ENCODE data around the gene HNRNPLL. TPM values are rescaled to one million over a fixed set of nuclear protein-coding genes. Genes with fewer than 3 reads are reported as not detected.
"Not testable (repeated sequence)": the region's sequence is repeated elsewhere in the genome, so short reads cannot be mapped to it uniquely, and the experiment has no call there.

The HNRNPLL gene
- total RNA-seq, 1 experiment from 2014 or later = 46.6 TPM

- no peak for DNase-seq (ENCODE audit: low read depth in 1 of 2, low spot score in 2 of 2)
- no peaks in the 10 kb centered on the region for H3K4me1 ChIP-seq (replicated peaks)
Observed at GRCh38 chr2:38610851-38611801, 8.4 kb upstream of the HNRNPLL start.

GRCh38 chr2:38609246-38609645, 6.5 kb upstream of the HNRNPLL start:
- not testable (repeated sequence) for H3K4me3 ChIP-seq; H3K4me1 ChIP-seq (replicated peaks); DNase-seq (ENCODE audit: low read depth in 1 of 2, low spot score in 2 of 2); H3K36me3 ChIP-seq; H3K27ac ChIP-seq; H3K27me3 ChIP-seq (replicated peaks); H3K9me3 ChIP-seq (replicated peaks)

More at GRCh38 chr2:38610851-38611801, 8.4 kb upstream of the HNRNPLL start:
- Histone ChIP-seq H3K9me3 (replicated peaks) (no peaks in the 10 kb centered on the region), H3K4me3 (no peak overlapping the region), H3K36me3 (no peaks in the 10 kb centered on the region), H3K27me3 (replicated peaks) (no peaks in the 10 kb centered on the region), H3K27ac (no peak overlapping the region)

- H3K4me3 ChIP-seq = no peak overlapping the region
- H3K27me3 ChIP-seq (replicated peaks) = no peaks in the 10 kb centered on the region
- H3K36me3 ChIP-seq = no peaks in the 10 kb centered on the region
- no peaks in the 10 kb centered on the region for H3K9me3 ChIP-seq (replicated peaks)
- peaks cover under 1% of the 10 kb centered on the region for H3K4me1 ChIP-seq (replicated peaks)
- DNase-seq (ENCODE audit: low read depth in 1 of 2, low spot score in 2 of 2) = no peak
- H3K27ac ChIP-seq = no peak overlapping the region
Observed at GRCh38 chr2:38608755-38609154, 6.0 kb upstream of the HNRNPLL start.

GRCh38 chr2:38605298-38605830, 2.6 kb upstream of the HNRNPLL start:
- Histone ChIP-seq H3K27me3 (replicated peaks) (no peaks in the 10 kb centered on the region), H3K9me3 (replicated peaks) (no peaks in the 10 kb centered on the region), H3K4me3 (no peak overlapping the region), H3K27ac (no peak overlapping the region), H3K4me1 (replicated peaks) (peaks cover 7% of the 10 kb centered on the region), H3K36me3 (peaks cover 7% of the 10 kb centered on the region)
- DNase-seq (ENCODE audit: low read depth in 1 of 2, low spot score in 2 of 2) = no peak

- DNase-seq (ENCODE audit: low read depth in 1 of 2, low spot score in 2 of 2) = peak in 1 of 2 experiments; percentile 81
- peak overlapping the region; percentile 28; the same call in 1 of the 2 replicates for H3K27ac ChIP-seq
- H3K27me3 ChIP-seq (replicated peaks) = no peaks in the 10 kb centered on the region
- H3K4me3 ChIP-seq = peak overlapping the region; percentile 71
- peaks cover 16% of the 10 kb centered on the region for H3K4me1 ChIP-seq (replicated peaks)
- peaks cover 7% of the 10 kb centered on the region for H3K36me3 ChIP-seq
- no peaks in the 10 kb centered on the region for H3K9me3 ChIP-seq (replicated peaks)
Observed at GRCh38 chr2:38603402-38604290, 918 bp upstream of the HNRNPLL start.

GRCh38 chr2:38602136-38602731, 494 bp downstream of the HNRNPLL start:
- Histone ChIP-seq H3K4me3 (peak overlapping the region; percentile 71), H3K4me1 (replicated peaks) (peaks cover 22% of the 10 kb centered on the region), H3K27me3 (replicated peaks) (no peaks in the 10 kb centered on the region), H3K36me3 (peaks cover 12% of the 10 kb centered on the region), H3K9me3 (replicated peaks) (no peaks in the 10 kb centered on the region), H3K27ac (peak overlapping the region; percentile 71)
- peak; percentile 49 to 65 for DNase-seq (ENCODE audit: low read depth in 1 of 2, low spot score in 2 of 2)

GRCh38 chr2:38601463-38602135, 1.1 kb downstream of the HNRNPLL start:
- no peaks in the 10 kb centered on the region for H3K9me3 ChIP-seq (replicated peaks)
- H3K4me1 ChIP-seq (replicated peaks) = peaks cover 22% of the 10 kb centered on the region
- peak overlapping the region; percentile 71 for H3K4me3 ChIP-seq
- H3K27ac ChIP-seq = peak overlapping the region; percentile 71
- H3K36me3 ChIP-seq = peaks cover 12% of the 10 kb centered on the region
- H3K27me3 ChIP-seq (replicated peaks) = no peaks in the 10 kb centered on the region
- peak in 1 of 2 experiments; percentile 54 for DNase-seq (ENCODE audit: low read depth in 1 of 2, low spot score in 2 of 2)

GRCh38 chr2:38600921-38601455, 1.7 kb downstream of the HNRNPLL start:
- Histone ChIP-seq H3K4me3 (peak overlapping the region; percentile 71), H3K27me3 (replicated peaks) (no peaks in the 10 kb centered on the region), H3K36me3 (peaks cover 12% of the 10 kb centered on the region), H3K4me1 (replicated peaks) (peaks cover 22% of the 10 kb centered on the region), H3K27ac (peak overlapping the region; percentile 71; the same call in 1 of the 2 replicates), H3K9me3 (replicated peaks) (no peaks in the 10 kb centered on the region)
- DNase-seq (ENCODE audit: low read depth in 1 of 2, low spot score in 2 of 2) = no peak

GRCh38 chr2:38600242-38600891, 2.4 kb downstream of the HNRNPLL start:
- H3K4me3 ChIP-seq = peak overlapping the region; percentile 71
- no peaks in the 10 kb centered on the region for H3K27me3 ChIP-seq (replicated peaks)
- H3K4me1 ChIP-seq (replicated peaks) = peaks cover 22% of the 10 kb centered on the region
- DNase-seq (ENCODE audit: low read depth in 1 of 2, low spot score in 2 of 2) = no peak
- H3K27ac ChIP-seq = no peak overlapping the region
- no peaks in the 10 kb centered on the region for H3K9me3 ChIP-seq (replicated peaks)
- peaks cover 12% of the 10 kb centered on the region for H3K36me3 ChIP-seq

- no peak overlapping the region for H3K27ac ChIP-seq
- H3K4me1 ChIP-seq (replicated peaks) = peaks cover 22% of the 10 kb centered on the region
- peaks cover 12% of the 10 kb centered on the region for H3K36me3 ChIP-seq
- no peak overlapping the region for H3K4me3 ChIP-seq
- DNase-seq (ENCODE audit: low read depth in 1 of 2, low spot score in 2 of 2) = no peak
- H3K9me3 ChIP-seq (replicated peaks) = no peaks in the 10 kb centered on the region
- no peaks in the 10 kb centered on the region for H3K27me3 ChIP-seq (replicated peaks)
Observed at GRCh38 chr2:38599706-38600105, 3.0 kb downstream of the HNRNPLL start.

- no peaks in the 10 kb centered on the region for H3K27me3 ChIP-seq (replicated peaks)
- no peak for DNase-seq (ENCODE audit: low read depth in 1 of 2, low spot score in 2 of 2)
- no peaks in the 10 kb centered on the region for H3K9me3 ChIP-seq (replicated peaks)
- peaks cover 22% of the 10 kb centered on the region for H3K4me1 ChIP-seq (replicated peaks)
- no peak overlapping the region for H3K27ac ChIP-seq
- H3K36me3 ChIP-seq = peaks cover 12% of the 10 kb centered on the region
- H3K4me3 ChIP-seq = no peak overlapping the region
Observed at GRCh38 chr2:38598991-38599295, 3.8 kb downstream of the HNRNPLL start.

GRCh38 chr2:38598200-38598990, 4.3 kb downstream of the HNRNPLL start:
- Histone ChIP-seq H3K9me3 (replicated peaks) (no peaks in the 10 kb centered on the region), H3K4me3 (no peak overlapping the region), H3K27me3 (replicated peaks) (no peaks in the 10 kb centered on the region), H3K4me1 (replicated peaks) (peaks cover 20% of the 10 kb centered on the region), H3K36me3 (peaks cover 12% of the 10 kb centered on the region), H3K27ac (no peak overlapping the region)
- DNase-seq (ENCODE audit: low read depth in 1 of 2, low spot score in 2 of 2) = no peak
